ENCODE results near the gene AFP.

DNA sequence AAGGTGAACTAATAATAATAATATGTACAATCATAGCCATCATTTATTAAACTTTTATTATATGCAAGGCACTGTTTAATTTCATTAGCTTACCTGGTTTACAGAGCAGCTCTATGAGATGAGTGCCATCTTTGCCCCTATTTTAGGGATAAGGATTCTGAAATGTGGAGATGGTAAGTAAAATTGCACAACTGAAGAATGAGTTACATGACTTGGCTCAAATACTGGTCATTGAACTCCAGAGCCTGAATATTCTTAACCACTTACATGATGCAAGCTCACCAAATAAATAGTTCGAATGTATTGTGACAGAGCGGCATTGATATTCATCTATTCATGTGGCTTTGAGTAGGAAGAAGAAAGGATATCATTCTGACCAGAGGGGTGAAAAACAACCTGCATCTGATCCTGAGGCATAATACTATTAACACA, 20.2 kb upstream of the AFP start:
- TF ChIP-seq CTCF (IDR thresholded peaks at IDR 0.05; ENCODE audit: borderline replicate concordance, extremely low read depth, low read length, poor library complexity, severe bottlenecking), result no peak
- TF ChIP-seq EZH2 (IDR thresholded peaks at IDR 0.05; ENCODE audit: borderline replicate concordance, low read depth, low read length, severe bottlenecking), result no peak
